ENCODE data around the gene TCEA2. TPM values are rescaled to one million over a fixed set of nuclear protein-coding genes. Genes with fewer than 3 reads are reported as not detected.

The TCEA2 gene
- total RNA-seq, 4 donors from 2014 or later = 28.1 to 39.7 (median 33.6) TPM

DNA sequence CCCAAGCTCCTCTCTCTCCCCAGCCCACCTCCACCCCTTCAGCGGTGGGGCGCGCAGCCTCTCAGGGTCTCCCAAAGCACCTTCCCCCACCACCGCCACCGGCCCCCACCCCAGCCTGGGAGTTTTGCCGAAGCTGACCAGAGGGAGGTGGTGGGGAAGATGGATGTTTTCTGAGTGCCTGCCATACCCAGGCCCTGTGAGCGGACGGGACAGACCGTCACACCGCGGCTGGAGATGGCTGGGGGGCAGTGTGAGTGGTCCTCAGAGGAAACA, 21.3 kb upstream of the TCEA2 start:
- Histone ChIP-seq H3K9me3 (no peaks in the 10 kb centered on the region), H3K4me3 (peak overlapping the region in 1 of 2 donors; percentile 50), H3K4me1 (peaks cover 0 to 54% (median 27%) of the 10 kb centered on the region in 3 donors), H3K27me3 (peaks cover 99% of the 10 kb centered on the region), H3K27ac (peak overlapping the region in 3 of 4 donors; percentile 60 to 69 (median 66)), H3K36me3 (no peaks in the 10 kb centered on the region)
- WGBS, 2 donors (ENCODE audit: low coverage in 1 of 2) = 5% methylated on average over 4 of the region's 11 CpGs; no CpG with 5 or more reads in 1 of the 2 donors
- no peak for ATAC-seq
- TF ChIP-seq CTCF (IDR thresholded peaks at IDR 0.05) (no peak), POLR2AphosphoS5 (IDR thresholded peaks at IDR 0.05) (no peak), EP300 (IDR thresholded peaks at IDR 0.05) (no peak), POLR2A (IDR thresholded peaks at IDR 0.05) (no peak)

GRCh38 chr20:64042054-64042781, 20.8 kb upstream of the TCEA2 start:
- Histone ChIP-seq H3K4me3 (peak overlapping the region in 1 of 2 donors; percentile 50), H3K9me3 (no peaks in the 10 kb centered on the region), H3K27ac (peak overlapping the region in 3 of 4 donors; percentile 60 to 69 (median 66)), H3K27me3 (peaks cover 99% of the 10 kb centered on the region), H3K4me1 (peaks cover 0 to 54% (median 27%) of the 10 kb centered on the region in 3 donors), H3K36me3 (no peaks in the 10 kb centered on the region)
- no peak for ATAC-seq
- TF ChIP-seq POLR2A (IDR thresholded peaks at IDR 0.05) (no peak), EP300 (IDR thresholded peaks at IDR 0.05) (no peak)
- 4% methylated on average over 4 of the region's 55 CpGs; no CpG with 5 or more reads in 1 of the 2 donors for WGBS, 2 donors (ENCODE audit: low coverage in 1 of 2)

DNA sequence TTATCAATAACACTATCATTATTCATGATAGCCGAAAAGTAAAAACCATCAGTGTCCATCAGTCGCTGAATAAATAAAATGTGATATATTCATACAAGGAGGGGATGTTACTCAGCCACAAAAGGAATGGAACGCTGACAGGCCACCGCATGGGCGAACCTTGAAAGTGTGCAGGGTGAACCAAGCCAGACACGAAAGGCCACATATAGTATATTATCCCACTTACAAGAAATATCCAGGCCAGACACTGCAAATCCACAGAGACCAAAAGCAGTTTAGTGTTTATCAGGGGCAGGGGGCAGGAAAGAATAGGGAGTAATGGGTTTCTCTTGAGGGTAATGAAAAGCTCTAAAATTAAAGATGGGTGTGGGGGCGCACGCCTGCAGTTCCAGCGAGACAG, 19.2 kb upstream of the TCEA2 start:
- Histone ChIP-seq H3K9me3 (no peaks in the 10 kb centered on the region), H3K27ac (no peak overlapping the region), H3K4me3 (no peak overlapping the region), H3K27me3 (peaks cover 99% of the 10 kb centered on the region), H3K4me1 (peaks cover 0 to 49% (median 19%) of the 10 kb centered on the region in 3 donors), H3K36me3 (no peaks in the 10 kb centered on the region)
- ATAC-seq = no peak
- WGBS, 2 donors (ENCODE audit: low coverage in 1 of 2) = 76 to 80% methylated on average over 7 to 9 of the region's 9 CpGs
- no peak for TF ChIP-seq CTCF (IDR thresholded peaks at IDR 0.05)
- no peak for TF ChIP-seq POLR2AphosphoS5 (IDR thresholded peaks at IDR 0.05)
- no peak for TF ChIP-seq POLR2A (IDR thresholded peaks at IDR 0.05)

DNA sequence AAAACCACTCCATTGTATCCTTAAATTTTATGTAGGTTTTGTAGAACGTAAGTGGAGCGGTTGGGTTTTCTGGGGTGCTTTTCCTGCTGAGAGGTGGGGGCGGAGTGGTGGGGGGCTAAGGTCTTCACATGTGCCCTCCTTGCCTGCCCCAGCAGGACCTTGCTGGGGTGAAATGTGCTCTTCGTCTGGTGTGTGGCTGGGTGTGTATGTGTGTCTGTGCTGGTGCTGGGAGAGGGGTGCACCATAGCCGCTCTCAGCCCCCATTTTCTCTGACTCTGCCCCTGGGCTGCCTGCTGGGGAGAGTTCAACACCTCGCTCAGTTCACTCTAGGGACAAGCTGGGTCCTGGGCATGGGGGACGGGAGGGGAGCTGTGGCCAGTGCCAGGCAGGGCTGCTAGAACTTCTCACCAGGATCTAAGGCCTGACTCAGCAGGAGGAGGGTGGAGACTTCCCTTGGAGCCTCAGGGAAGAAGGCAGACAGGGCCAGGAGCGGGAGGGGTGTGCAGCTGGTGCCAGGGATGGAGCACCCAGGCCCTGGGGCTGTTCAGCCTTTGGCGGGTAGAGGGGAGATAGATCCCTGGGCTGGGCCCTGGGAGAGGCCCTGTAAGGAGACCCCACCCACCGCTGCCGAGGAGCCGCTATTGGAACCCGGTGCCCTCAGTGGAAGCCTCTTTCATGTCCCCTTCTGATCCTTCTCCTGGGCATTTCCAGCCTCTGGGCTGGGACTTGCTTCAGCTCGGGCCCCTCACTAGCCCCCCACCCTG, 18.3 kb upstream of the TCEA2 start:
- WGBS, 2 donors (ENCODE audit: low coverage in 1 of 2) = 67 to 81% methylated on average over 4 to 5 of the region's 14 CpGs
- Histone ChIP-seq H3K4me1 (peaks cover 0 to 47% (median 14%) of the 10 kb centered on the region in 3 donors), H3K27me3 (peaks cover 99% of the 10 kb centered on the region), H3K4me3 (peak overlapping the region in 1 of 2 donors; percentile 48), H3K36me3 (no peaks in the 10 kb centered on the region), H3K27ac (peak overlapping the region in 3 of 4 donors; percentile 31 to 51 (median 47)), H3K9me3 (no peaks in the 10 kb centered on the region)
- peak; percentile 34 for ATAC-seq
- TF ChIP-seq EP300 (IDR thresholded peaks at IDR 0.05) (no peak), POLR2A (IDR thresholded peaks at IDR 0.05) (peak in 1 of 2 donors; percentile 17), POLR2AphosphoS5 (IDR thresholded peaks at IDR 0.05) (no peak)

- Histone ChIP-seq H3K9me3 (no peaks in the 10 kb centered on the region), H3K36me3 (no peaks in the 10 kb centered on the region), H3K27me3 (peaks cover 99% of the 10 kb centered on the region), H3K27ac (peak overlapping the region in 3 of 4 donors; percentile 31 to 51 (median 47)), H3K4me1 (peaks cover 0 to 46% (median 17%) of the 10 kb centered on the region in 3 donors), H3K4me3 (peak overlapping the region in 1 of 2 donors; percentile 48)
- peak; percentile 18 for ATAC-seq
- TF ChIP-seq EP300 (IDR thresholded peaks at IDR 0.05) (no peak), CTCF (IDR thresholded peaks at IDR 0.05) (no peak), POLR2A (IDR thresholded peaks at IDR 0.05) (no peak), POLR2AphosphoS5 (IDR thresholded peaks at IDR 0.05) (no peak)
- WGBS, 2 donors (ENCODE audit: low coverage in 1 of 2) = 40 to 57% methylated on average over 1 to 6 of the region's 11 CpGs
These were observed 17.5 kb upstream of the TCEA2 start for GRCh38 chr20:64045346-64046011.

Measured in gastroesophageal sphincter (tissue), 4 donors.